ENCODE measurements around the gene SETX. TPM values are rescaled to one million over a fixed set of nuclear protein-coding genes. Genes with fewer than 3 reads are reported as not detected.

Gene SETX
- total and polyA plus RNA-seq, 2 of the 13 experiments (the other 11 are each of a cell fraction or from before 2014, with no cell fraction given), result 13.2 to 39.0 TPM

GRCh38 chr9:132312873-132313272, 41.9 kb downstream of the SETX start:
- in situ Hi-C loops (cut with HindIII; ENCODE audit: extremely low pct_ligation_motif_present, low pct_unique_long_range_greater_than_20kb) (no loop called here), intact Hi-C loops (cut with micrococcal nuclease; ENCODE audit: unreplicated experiment) (no loop called here)
- Histone ChIP-seq H3K9me3 (ENCODE audit: low read length) (no peaks in the 10 kb centered on the region), H3K79me2 (ENCODE audit: insufficient read depth, low read length) (no peaks in the 10 kb centered on the region), H2AFZ (ENCODE audit: low read length) (no peak overlapping the region), H3K9ac (ENCODE audit: insufficient read depth, low read depth, low read length) (no peak overlapping the region), H3K4me1 (ENCODE audit: insufficient read depth, low read length) (no peaks in the 10 kb centered on the region), H3K27ac (ENCODE audit: extremely low read length, insufficient read depth, low read length) (no peak overlapping the region), H3K4me2 (ENCODE audit: low read depth, low read length) (no peak overlapping the region), H3K36me3 (replicated peaks in 1 of 2; ENCODE audit: control insufficient read depth in 1 of 2, insufficient read depth in 2 of 2, low read length in 2 of 2) (peaks cover 3 to 25% of the 10 kb centered on the region in 2 experiments), H4K20me1 (ENCODE audit: insufficient read depth, low read length) (peaks cover 6% of the 10 kb centered on the region), H3K4me3 (replicated peaks in 1 of 3; ENCODE audit: insufficient read depth in 1 of 3, low read depth in 2 of 3, low read length in 3 of 3) (no peak overlapping the region), H3K27me3 (ENCODE audit: control insufficient read depth in 1 of 2, insufficient read depth in 2 of 2, low read length in 2 of 2) (no peaks in the 10 kb centered on the region)
- 93% methylated on average over 2 of the region's 2 CpGs for WGBS (ENCODE audit: low lambda C conversion rate)
- ChIA-PET CTCF (ENCODE audit: low intra/inter-chr PET ratio, low total read pairs) (no interaction called here), POLR2A (no interaction called here)
- DNase-seq (ENCODE audit: low spot score) (no peak), ATAC-seq (peak; percentile 39; the same call in 2 of the 3 replicates), FAIRE-seq (no peak)
- TF ChIP-seq RXRA (CRISPR knock-in tag; IDR thresholded peaks at IDR 0.05), result no peak
- peak; percentile 78 for TF ChIP-seq TEAD3 (CRISPR knock-in tag; optimal IDR thresholded peaks at IDR 0.05; ENCODE audit: borderline replicate concordance)
- TF ChIP-seq ZNF207 (IDR thresholded peaks at IDR 0.05; ENCODE audit: borderline replicate concordance), result no peak
- no TSS peak for BruUV-seq (replicated peaks)

GRCh38 chr9:132312426-132312825, 42.4 kb downstream of the SETX start:
- no peaks in the 10 kb centered on the region for H3K4me1 ChIP-seq (ENCODE audit: insufficient read depth, low read length)
- H3K79me2 ChIP-seq (ENCODE audit: insufficient read depth, low read length), result no peaks in the 10 kb centered on the region
- no peak for ATAC-seq
- no peak for DNase-seq (ENCODE audit: low spot score)
- intact Hi-C loops (cut with micrococcal nuclease; ENCODE audit: unreplicated experiment) (no loop called here), in situ Hi-C loops (cut with HindIII; ENCODE audit: extremely low pct_ligation_motif_present, low pct_unique_long_range_greater_than_20kb) (no loop called here)
- ChIA-PET POLR2A (no interaction called here), CTCF (ENCODE audit: low intra/inter-chr PET ratio, low total read pairs) (no interaction called here)
- H3K27me3 ChIP-seq (ENCODE audit: control insufficient read depth in 1 of 2, insufficient read depth in 2 of 2, low read length in 2 of 2), result no peaks in the 10 kb centered on the region
- H3K27ac ChIP-seq (ENCODE audit: extremely low read length, insufficient read depth, low read length), result no peak overlapping the region
- no peak overlapping the region for H2AFZ ChIP-seq (ENCODE audit: low read length)
- H3K9ac ChIP-seq (ENCODE audit: insufficient read depth, low read depth, low read length), result no peak overlapping the region
- H3K4me3 ChIP-seq (replicated peaks in 1 of 3; ENCODE audit: insufficient read depth in 1 of 3, low read depth in 2 of 3, low read length in 3 of 3), result no peak overlapping the region
- no TSS peak for BruUV-seq (replicated peaks)
- no peaks in the 10 kb centered on the region for H3K9me3 ChIP-seq (ENCODE audit: low read length)
- no peak overlapping the region for H3K4me2 ChIP-seq (ENCODE audit: low read depth, low read length)
- H4K20me1 ChIP-seq (ENCODE audit: insufficient read depth, low read length), result peaks cover 6% of the 10 kb centered on the region
- TF ChIP-seq PPARG (CRISPR knock-in tag; conservative IDR thresholded peaks at IDR 0.05), result no peak
- no peak for TF ChIP-seq ZSCAN22 (CRISPR knock-in tag; IDR thresholded peaks at IDR 0.05)
- no peak for TF ChIP-seq ARID4A (CRISPR knock-in tag; IDR thresholded peaks at IDR 0.05; ENCODE audit: borderline replicate concordance)
- no peak for TF ChIP-seq ZNF138 (CRISPR knock-in tag; IDR thresholded peaks at IDR 0.05; ENCODE audit: low read depth)
- no peak for TF ChIP-seq ETS1 (CRISPR knock-in tag; IDR thresholded peaks at IDR 0.05)
- no peak for FAIRE-seq
- peaks cover 3 to 24% of the 10 kb centered on the region in 2 experiments for H3K36me3 ChIP-seq (replicated peaks in 1 of 2; ENCODE audit: control insufficient read depth in 1 of 2, insufficient read depth in 2 of 2, low read length in 2 of 2)
